ENCODE measurements around the gene LYRM9. TPM values are rescaled to one million over a fixed set of nuclear protein-coding genes. Genes with fewer than 3 reads are reported as not detected.

Gene LYRM9
- total and polyA plus RNA-seq, 2 donors from 2014 or later = 21.7 to 29.1 TPM

Other genes starting within 250 kb of the LYRM9 start
- gene NOS2, start 92.8 kb downstream of the LYRM9 start, total RNA-seq = 0.57 TPM
- 0.37 TPM for gene NOS2, start 92.8 kb downstream of the LYRM9 start, polyA plus RNA-seq (ENCODE audit: insufficient read depth, low read depth, low replicate concordance)
- 31.3 TPM for gene NLK, start 149.3 kb upstream of the LYRM9 start, total RNA-seq
- gene NLK, start 149.3 kb upstream of the LYRM9 start, polyA plus RNA-seq (ENCODE audit: insufficient read depth, low read depth, low replicate concordance) = 20.2 TPM